ENCODE measurements around the gene SORBS1. TPM values are rescaled to one million over a fixed set of nuclear protein-coding genes. Genes with fewer than 3 reads are reported as not detected.
A peak's percentile ranks its signal among the peaks of the same experiment; 100 is the strongest.

Gene SORBS1
- total and polyA plus RNA-seq, 2 of the 13 experiments (the other 11 are each of a cell fraction or from before 2014, with no cell fraction given): 16.8 to 39.8 TPM

- TF ChIP-seq TSC22D2 (CRISPR knock-in tag; IDR thresholded peaks at IDR 0.05; ENCODE audit: borderline replicate concordance): no peak
- no peak for TF ChIP-seq XRCC5 (optimal IDR thresholded peaks at IDR 0.05; ENCODE audit: low read length)
- no peak for TF ChIP-seq ZFYVE20 (CRISPR knock-in tag; IDR thresholded peaks at IDR 0.05; ENCODE audit: borderline replicate concordance, low read depth)
- no peak for TF ChIP-seq TRAFD1 (CRISPR knock-in tag; IDR thresholded peaks at IDR 0.05; ENCODE audit: borderline replicate concordance)
- TF ChIP-seq ZNF605 (CRISPR knock-in tag; IDR thresholded peaks at IDR 0.05): no peak
These were observed 270.5 kb downstream of the SORBS1 start, which contains the start of gene PDLIM1 (continued) for GRCh38 chr10:95290461-95291364.

- whole genome bisulfite sequencing (ENCODE audit: low lambda C conversion rate): under 1% methylated on average over 14 of the region's 14 CpGs
- no peak overlapping the region for H2AFZ ChIP-seq (ENCODE audit: low read length)
- H4K20me1 ChIP-seq (ENCODE audit: insufficient read depth, low read length): peaks cover 7% of the 10 kb centered on the region; the same call in 1 of the 2 replicates
- ATAC-seq: no peak
- CTCF ChIA-PET (ENCODE audit: low intra/inter-chr PET ratio, low total read pairs): interaction anchor here (2.3 kb wide), 1 partner anchor 44 kb away, joined by 10 read pairs; no protein-coding TSS in a partner anchor
- peak overlapping the region; percentile 83 for H3K27ac ChIP-seq (ENCODE audit: extremely low read length, insufficient read depth, low read length)
- no peak for FAIRE-seq
- peak overlapping the region; percentile 96 for H3K9ac ChIP-seq (ENCODE audit: insufficient read depth, low read depth, low read length)
- H3K9me3 ChIP-seq (ENCODE audit: low read length): no peaks in the 10 kb centered on the region
- BruUV-seq (replicated peaks): TSS peak; percentile 56
- POLR2A ChIA-PET: interaction anchor here (0.9 to 4.7 kb wide), 3 partner anchors 11 to 57 kb away, joined by 3 to 41 read pairs (median 7); no protein-coding TSS in a partner anchor
- peaks cover 56% of the 10 kb centered on the region for H3K79me2 ChIP-seq (ENCODE audit: insufficient read depth, low read length)
- peak overlapping the region; percentile 77 to 89 (median 88) for H3K4me3 ChIP-seq (replicated peaks in 1 of 3; ENCODE audit: insufficient read depth in 1 of 3, low read depth in 2 of 3, low read length in 3 of 3)
- H3K36me3 ChIP-seq (replicated peaks in 1 of 2; ENCODE audit: control insufficient read depth in 1 of 2, insufficient read depth in 2 of 2, low read length in 2 of 2): peaks cover 2 to 5% of the 10 kb centered on the region in 2 experiments; a peak in 2 of 5 replicates
- in situ Hi-C loops (cut with HindIII; ENCODE audit: extremely low pct_ligation_motif_present, low pct_unique_long_range_greater_than_20kb): loop anchor here (5.0 kb wide), 2 partner anchors 43 to 72 kb away; no protein-coding TSS in a partner anchor
- H3K27me3 ChIP-seq (ENCODE audit: control insufficient read depth in 1 of 2, insufficient read depth in 2 of 2, low read length in 2 of 2): no peaks in the 10 kb centered on the region
- peak overlapping the region; percentile 82 for H3K4me2 ChIP-seq (ENCODE audit: low read depth, low read length)
- no peak for DNase-seq (ENCODE audit: low spot score)
- intact Hi-C loops (cut with micrococcal nuclease; ENCODE audit: unreplicated experiment): loop anchor here (1.0 to 5.0 kb wide), 4 partner anchors 42 to 73 kb away; no protein-coding TSS in a partner anchor
- H3K4me1 ChIP-seq (ENCODE audit: insufficient read depth, low read length): peaks cover 61% of the 10 kb centered on the region
- TF ChIP-seq KAT7 (CRISPR knock-in tag; IDR thresholded peaks at IDR 0.05; ENCODE audit: borderline replicate concordance) (peak; percentile 34; the same call in 1 of the 2 replicates), XRCC5 (optimal IDR thresholded peaks at IDR 0.05; ENCODE audit: low read length) (peak; percentile 3), ZNF672 (CRISPR knock-in tag; IDR thresholded peaks at IDR 0.05) (no peak), ZNF430 (CRISPR knock-in tag; IDR thresholded peaks at IDR 0.05) (0 out of 2 replicates have a peak, but pooled peaks have one; percentile 31), NRL (CRISPR knock-in tag; IDR thresholded peaks at IDR 0.05; ENCODE audit: borderline replicate concordance) (no peak), KMT2B (CRISPR knock-in tag; IDR thresholded peaks at IDR 0.05) (peak; percentile 7; the same call in 1 of the 2 replicates), PATZ1 (CRISPR knock-in tag; IDR thresholded peaks at IDR 0.05) (0 out of 2 replicates have a peak, but pooled peaks have one; percentile 12)
- TF ChIP-seq, protein P1, sequence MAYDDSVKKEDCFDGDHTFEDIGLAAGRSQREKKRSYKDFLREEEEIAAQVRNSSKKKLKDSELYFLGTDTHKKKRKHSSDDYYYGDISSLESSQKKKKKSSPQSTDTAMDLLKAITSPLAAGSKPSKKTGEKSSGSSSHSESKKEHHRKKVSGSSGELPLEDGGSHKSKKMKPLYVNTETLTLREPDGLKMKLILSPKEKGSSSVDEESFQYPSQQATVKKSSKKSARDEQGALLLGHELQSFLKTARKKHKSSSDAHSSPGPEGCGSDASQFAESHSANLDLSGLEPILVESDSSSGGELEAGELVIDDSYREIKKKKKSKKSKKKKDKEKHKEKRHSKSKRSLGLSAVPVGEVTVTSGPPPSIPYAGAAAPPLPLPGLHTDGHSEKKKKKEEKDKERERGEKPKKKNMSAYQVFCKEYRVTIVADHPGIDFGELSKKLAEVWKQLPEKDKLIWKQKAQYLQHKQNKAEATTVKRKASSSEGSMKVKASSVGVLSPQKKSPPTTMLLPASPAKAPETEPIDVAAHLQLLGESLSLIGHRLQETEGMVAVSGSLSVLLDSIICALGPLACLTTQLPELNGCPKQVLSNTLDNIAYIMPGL (CRISPR knock-in tag; IDR thresholded peaks at IDR 0.05; ENCODE audit: borderline replicate concordance in 1 of 2, low read depth in 1 of 2): 0 out of 4 replicates have a peak, but pooled peaks of 1 of the 2 experiments have one; percentile 9
These were observed 271.2 kb downstream of the SORBS1 start for GRCh38 chr10:95289921-95290421.
